ENCODE results near the gene ATG7.
"Not testable (repeated sequence)": the region's sequence is repeated elsewhere in the genome, so short reads cannot be mapped to it uniquely, and the experiment has no call there.

ATG7 gene

DNA sequence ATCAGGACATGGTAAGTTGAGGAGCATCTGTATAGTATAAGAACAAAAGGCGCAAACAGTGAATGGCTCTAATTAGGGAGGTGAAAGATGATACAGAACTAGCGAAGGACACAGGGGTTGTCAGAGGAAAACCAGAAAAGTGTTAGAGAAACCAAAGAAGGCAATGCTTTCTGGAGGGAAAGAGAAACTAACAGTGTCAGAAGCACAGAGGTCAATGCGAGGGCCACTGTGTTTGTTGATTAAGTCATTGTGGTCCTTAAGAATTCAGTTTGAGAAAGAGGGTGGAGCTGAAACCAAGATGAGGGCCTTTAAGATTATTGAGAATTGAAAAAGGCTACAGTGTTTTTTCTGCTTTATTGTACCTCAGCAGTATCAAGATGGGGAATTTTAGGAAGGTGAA is 28.8 kb downstream of the ATG7 start:
- DNase-seq (ENCODE audit: low spot score): no peak

- peak; percentile 63 for DNase-seq (ENCODE audit: low spot score)
Measured at GRCh38 chr3:11302444-11302843, 30.2 kb downstream of the ATG7 start.

- no peak for DNase-seq (ENCODE audit: low spot score)
Measured at GRCh38 chr3:11304175-11304574, 32.0 kb downstream of the ATG7 start.

- no peak for DNase-seq (ENCODE audit: low spot score)
Measured at GRCh38 chr3:11305509-11305908, 33.3 kb downstream of the ATG7 start.

DNA sequence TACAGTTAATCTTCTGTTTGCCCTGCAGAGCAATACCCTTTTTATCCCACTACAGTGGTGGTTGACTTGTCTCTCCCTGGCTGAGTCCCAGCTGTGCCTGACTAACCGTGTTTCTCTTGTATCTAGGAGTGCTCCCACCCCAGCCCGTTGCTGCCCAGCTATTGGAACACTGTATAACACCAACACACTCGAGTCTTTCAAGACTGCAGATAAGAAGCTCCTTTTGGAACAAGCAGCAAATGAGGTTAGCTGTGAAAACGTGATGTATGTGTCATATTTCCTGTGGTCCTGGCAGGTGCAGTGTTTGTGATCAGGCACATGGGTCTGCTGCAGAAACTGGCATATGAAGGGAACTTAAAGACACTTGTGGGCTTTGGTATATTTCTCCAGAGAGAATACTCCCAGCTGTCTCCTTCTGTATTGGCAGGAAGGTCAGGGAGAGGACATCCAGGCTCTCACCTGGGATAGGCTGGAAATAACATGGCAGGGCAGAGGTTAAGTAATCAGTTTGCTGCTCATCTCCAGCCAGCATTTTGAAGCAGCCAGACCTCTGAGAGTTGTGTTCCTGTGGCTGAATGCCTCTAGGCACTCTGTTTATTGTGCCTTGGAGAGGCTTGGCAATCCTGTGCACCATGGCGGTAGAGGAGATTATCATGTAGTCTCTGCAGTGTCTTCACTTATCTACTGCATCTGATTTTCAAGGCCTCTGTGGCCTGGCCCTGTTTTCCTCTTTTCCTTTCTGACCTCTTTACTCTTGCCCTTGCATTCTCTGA is 34.8 kb downstream of the ATG7 start:
- DNase-seq (ENCODE audit: low spot score): no peak

GRCh38 chr3:11307830-11308432 is 35.7 kb downstream of the ATG7 start:
- no peak for DNase-seq (ENCODE audit: low spot score)

DNA sequence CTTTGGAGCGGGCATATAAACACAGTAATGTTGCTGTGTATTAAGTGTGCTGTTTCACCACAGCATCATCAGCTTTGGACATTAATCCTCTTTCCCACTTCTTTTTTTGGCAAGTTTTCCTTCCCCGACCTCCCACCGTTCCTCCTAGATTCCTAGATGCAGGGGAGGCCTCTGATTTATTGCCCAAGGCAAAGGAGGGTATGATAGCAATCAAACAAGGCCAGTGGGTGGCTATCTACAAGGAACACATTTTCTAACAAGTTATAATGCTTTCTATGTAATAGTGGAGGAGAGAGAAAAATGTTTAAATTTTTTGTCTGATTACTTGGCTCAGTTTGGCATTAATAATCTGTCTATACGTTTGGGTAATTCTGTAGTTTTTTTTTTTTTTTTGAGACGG is 38.1 kb downstream of the ATG7 start:
- DNase-seq (ENCODE audit: low spot score): no peak

DNA sequence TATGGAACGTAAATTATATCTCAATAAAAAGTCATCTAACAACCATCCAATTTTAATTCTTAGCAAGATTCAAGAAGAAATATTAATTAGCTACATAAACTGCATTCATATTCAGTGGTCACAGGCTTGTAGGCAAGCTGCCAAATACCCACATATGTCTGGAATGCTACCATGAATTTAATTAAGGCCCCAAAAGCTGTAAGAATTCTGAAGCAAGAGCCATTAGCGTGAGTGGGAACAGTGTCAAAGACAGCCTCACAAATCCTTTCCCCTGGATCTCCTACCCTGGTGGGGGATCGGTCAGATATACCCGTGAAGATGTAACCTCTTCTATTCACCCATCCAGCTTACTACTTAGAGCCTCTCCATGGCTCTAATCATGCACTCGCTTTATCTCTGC is 40.0 kb downstream of the ATG7 start:
- DNase-seq (ENCODE audit: low spot score): no peak

DNA sequence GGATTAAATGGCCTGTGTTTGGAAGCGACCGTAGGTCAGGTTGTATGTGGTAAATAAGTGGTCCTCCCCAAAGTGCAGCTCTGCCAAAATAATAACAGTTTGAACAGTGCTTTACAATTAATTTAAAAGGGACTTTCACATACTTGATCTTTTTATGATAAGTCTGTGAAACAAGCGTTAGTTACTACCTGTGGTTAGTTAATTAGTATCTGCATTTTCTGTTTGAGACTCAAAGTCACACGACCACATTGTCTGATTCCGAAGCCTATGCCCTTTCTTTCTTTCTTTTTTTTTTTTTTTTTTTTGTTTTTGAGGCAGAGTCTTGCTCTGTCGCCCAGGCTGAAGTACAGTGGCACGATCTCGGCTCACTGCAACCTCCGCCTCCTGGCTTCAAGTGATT is 45.1 kb downstream of the ATG7 start:
- no peak for DNase-seq (ENCODE audit: low spot score)

DNA sequence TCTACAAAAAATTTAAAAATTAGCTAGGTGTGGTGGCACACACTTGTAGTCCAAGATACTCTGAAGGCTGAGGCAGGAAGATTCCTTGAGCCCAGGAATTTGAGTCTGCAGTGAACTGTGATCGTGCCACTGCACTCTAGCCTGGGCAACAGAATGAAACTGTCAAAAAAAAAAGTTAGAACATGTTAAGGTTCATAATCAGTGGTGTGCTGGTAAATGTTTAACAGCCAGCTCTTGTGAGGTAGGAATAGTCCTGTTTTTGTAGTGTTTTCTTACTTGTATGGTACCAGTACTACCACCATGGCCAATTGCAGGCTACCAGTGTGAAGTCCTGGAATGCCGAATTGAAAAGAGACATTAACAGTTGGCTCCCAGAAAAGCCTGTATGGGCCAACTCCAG is 50.7 kb downstream of the ATG7 start:
- DNase-seq (ENCODE audit: low spot score): no peak

DNA sequence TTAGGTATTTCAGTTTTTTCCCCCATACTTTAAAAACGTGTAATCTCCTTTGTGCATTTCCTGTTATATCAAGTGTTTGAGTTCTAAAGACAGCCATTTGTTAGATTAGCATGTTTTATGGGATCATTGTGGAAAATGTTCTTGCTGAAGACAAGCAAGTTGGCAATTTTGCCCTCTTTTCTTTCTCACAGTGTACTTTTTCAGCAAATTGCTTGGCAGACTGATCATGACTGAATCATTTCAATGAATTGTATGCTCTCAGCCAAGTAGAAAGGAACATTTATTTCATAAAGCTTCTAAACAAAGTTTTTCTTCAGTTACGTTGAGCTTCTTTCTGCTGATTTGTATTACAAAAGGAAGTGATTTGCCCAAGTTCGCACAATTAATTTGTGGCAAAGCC is 51.6 kb downstream of the ATG7 start:
- DNase-seq (ENCODE audit: low spot score): no peak

- DNase-seq (ENCODE audit: low spot score): no peak
Measured at GRCh38 chr3:11327619-11328018, 55.4 kb downstream of the ATG7 start.

DNA sequence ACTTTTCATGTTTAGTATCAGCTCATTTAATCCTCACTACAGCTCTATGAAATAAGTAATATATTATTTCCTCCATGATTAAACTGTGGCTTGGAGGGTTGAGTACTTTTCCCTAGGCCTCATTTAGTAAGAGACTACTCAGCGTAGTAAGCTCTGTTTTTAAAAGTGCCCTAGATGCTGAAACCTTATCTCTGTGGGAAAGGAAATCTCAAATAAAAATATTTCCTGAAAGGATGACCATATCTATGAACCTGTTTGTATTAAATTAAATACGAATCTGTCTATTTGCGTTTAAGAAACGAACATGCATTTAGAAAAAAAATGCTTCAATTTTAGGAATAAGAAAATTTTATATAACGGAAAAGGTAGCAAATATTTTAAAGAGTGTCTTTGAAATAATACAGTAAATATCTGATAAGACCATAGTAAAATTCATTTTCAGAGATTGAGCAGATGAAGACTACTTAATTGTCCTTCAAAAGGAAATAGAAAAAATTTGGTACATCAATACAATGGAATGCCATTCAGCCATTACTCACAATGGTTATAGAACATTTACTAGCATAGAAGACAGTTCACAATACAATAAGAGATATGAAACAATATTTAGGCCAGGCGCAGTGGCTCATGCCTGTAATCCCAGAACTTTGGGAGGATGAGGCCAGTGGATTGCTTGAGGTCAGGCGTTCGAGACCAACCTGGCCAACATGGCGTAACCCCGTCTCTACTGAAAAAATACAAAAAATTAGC is 56.2 kb downstream of the ATG7 start:
- no peak for DNase-seq (ENCODE audit: low spot score)

DNA sequence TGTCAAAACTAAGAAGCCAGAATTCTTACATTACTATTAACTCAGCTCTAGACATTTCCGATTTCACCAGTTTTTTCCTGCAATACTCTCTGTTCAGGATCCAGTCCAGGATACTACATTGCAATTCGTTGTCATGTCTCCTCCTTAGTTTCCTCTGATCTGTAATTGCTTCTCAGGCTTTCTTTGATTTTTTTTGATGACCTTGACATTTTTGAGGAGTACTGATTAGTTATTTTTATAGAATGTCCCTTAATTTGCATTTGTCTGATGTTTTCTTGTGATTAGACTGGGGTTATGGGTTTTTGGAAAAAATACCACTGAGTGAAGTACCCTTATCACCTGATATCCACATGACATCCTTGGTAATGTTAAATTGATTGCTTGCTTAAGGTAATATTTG is 57.6 kb downstream of the ATG7 start:
- no peak for DNase-seq (ENCODE audit: low spot score)

DNA sequence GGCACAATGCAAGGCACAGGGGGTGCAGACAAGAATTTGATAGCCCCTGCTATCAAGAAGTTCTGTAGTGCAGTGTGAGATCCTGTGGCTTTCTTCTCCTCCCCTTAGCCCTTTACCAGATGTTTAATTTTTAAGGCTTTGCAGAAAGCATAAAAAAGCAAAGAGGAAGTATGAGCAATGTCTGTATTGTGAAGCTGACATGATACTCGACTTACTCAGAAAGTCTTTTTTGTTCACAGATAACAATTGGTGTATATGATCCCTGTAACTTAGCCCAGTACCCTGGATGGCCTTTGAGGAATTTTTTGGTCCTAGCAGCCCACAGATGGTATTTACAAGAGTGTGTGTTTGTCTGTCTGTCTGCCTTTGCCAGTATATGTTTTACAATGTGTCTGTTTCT is 58.9 kb downstream of the ATG7 start:
- DNase-seq (ENCODE audit: low spot score): no peak

DNA sequence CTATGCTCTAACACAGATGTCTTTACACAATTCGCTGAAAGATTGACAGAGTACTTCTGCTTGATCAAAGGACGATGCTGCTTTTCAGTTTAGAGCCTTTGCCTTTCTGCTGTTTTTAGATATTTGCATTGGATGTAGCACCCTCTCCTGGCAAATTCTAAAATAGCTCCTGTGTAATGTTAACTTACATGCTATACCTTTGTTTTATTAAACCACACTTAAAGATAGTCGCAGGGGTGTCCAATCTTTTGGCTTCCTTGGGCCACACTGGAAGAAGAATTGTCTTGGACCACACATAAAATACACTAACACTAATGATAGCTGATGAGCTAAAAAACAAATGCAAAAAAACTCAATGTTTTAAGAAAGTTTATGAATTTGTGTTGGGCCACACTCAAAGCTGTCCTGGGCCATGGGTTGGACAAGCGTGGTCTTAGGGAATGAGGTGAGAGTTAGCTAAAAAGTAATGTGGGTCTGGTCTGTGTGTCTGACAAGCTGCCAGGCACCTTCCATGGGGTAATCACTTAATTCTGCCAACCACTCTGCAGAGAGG is 62.9 kb downstream of the ATG7 start:
- DNase-seq (ENCODE audit: low spot score): peak; percentile 43

GRCh38 chr3:11339541-11339940 is 67.3 kb downstream of the ATG7 start:
- DNase-seq (ENCODE audit: low spot score): no peak

- DNase-seq (ENCODE audit: low spot score): no peak
Measured at GRCh38 chr3:11346416-11346815, 74.2 kb downstream of the ATG7 start.

DNA sequence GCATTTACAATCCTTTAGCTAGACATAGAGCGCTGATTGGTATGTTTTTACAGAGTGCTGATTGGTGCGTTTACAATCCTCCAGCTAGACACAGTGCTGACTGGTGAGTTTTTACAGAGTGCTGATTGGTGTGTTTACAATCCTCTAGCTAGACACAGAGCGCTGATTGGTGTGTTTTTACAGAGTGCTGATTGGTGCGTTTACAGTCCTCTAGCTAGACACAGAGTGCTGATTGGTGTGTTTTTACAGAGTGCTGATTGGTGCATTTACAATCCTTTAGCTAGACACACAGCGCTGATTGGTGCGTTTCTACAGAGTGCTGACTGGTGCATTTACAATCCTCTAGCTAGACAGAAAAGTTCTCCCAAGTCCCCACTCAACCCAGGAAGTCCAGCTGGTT is 76.7 kb downstream of the ATG7 start:
- DNase-seq (ENCODE audit: low spot score): not testable (repeated sequence)

DNA sequence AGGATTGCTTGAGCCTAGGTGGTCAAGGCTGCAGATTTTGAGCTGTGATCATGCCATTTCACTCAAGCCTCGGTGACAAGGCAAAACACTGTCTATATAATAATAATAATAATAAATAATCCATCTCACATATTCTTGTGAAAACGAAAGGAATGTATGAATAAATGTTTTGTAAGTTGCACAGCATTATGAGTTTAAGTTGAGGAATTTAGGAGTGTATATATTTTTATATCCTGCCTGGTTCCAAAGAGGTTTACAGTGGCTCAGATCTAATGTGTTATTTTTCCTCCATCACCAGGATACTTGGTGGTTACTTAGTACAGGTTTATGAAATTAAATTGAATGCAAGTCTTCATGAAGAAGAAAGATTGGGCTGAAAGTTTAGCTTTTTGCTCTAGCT is 77.2 kb downstream of the ATG7 start:
- DNase-seq (ENCODE audit: low spot score): no peak

DNA sequence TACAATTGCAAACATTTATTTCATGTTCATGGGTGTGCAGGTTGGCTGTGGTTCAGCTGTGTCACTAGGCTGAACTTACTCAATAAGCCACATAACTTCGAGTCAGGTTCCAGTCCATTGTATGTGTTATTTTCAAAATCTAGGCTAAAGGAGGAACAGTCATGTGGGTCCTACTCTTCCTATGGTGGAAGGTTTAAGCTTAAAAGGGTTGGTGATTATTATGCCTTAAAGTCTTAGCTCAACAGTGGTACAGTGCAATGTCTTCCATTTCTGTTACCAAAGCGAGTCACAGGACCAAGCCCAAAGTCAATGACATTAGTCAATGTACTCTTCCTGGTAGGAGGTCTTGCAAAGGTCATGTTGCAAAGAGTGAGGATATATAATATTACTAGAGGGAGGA is 78.2 kb downstream of the ATG7 start:
- no peak for DNase-seq (ENCODE audit: low spot score)

- DNase-seq (ENCODE audit: low spot score): no peak
Measured at GRCh38 chr3:11351451-11351850, 79.3 kb downstream of the ATG7 start.

DNA sequence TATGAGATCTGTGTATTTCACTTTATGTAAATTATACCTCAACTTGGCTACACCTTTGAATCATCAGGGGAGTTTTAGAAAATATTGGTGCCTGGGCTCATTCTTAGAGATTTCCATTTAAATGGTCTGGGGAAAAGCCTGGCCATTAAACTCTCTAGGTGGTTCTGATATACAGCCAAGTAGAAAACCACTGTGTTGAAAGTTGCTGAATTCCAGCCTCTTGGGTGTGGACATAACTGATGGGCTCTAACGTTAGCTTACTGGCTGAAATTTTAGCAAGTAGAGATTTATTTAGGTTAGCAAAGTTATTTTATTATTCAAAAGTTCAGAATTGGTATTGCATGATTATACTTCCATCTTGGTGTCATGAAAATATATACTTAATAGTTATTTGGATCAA is 84.1 kb downstream of the ATG7 start:
- DNase-seq (ENCODE audit: low spot score): no peak

Data from HuH-7.5 (cell line).